Smooth muscle cell of the brain vasculature (primary cell): ENCODE data around the gene ABCA2.
A peak's percentile ranks its signal among the peaks of the same experiment; 100 is the strongest.
"Not testable (repeated sequence)": the region's sequence is repeated elsewhere in the genome, so short reads cannot be mapped to it uniquely, and the experiment has no call there.

Experiments
- DNase-seq: peaks from one replicate; pipeline ENCODE4 v3.0.0-alpha.2; 2012; ENCODE audit warnings: low read depth, low spot score

Gene ABCA2

GRCh38 chr9:137064027-137064879 lies 36.2 kb upstream of the ABCA2 start:
- no peak for DNase-seq

DNA sequence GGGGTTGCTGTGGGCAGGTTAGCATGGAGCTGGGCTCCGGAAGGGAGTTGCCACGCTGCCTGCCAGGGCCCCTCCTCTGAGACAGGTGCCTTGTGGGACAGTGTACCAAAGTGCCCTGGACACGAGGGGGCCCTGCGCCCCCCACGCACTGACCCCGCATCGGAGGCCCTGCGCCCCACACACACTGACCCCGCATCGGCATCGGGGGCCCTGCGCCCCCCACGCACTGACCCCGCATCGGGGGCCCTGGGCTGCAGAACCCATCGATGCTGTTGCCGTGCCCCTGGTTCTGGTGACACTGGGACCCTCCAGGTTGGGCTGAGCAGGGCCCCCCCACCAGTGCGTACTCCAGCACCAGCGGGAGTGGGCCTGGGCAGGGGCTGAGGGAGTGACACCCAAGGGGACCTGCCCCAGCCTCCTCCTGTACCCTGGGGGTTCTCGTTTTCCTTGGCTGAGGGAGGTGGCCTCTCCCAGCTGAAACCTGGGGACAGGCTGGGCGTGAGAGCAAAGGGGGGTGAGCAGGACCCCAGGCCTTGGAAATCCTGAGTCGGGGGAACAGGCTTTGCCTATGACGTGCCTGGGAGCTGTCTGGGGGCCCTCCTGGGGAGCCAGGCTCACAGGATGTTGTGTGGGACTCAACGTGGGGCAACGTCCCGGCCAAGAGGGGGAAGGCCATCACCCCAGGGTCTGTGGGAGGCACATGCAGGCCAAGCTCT lies 35.4 kb upstream of the ABCA2 start:
- DNase-seq = no peak

DNA sequence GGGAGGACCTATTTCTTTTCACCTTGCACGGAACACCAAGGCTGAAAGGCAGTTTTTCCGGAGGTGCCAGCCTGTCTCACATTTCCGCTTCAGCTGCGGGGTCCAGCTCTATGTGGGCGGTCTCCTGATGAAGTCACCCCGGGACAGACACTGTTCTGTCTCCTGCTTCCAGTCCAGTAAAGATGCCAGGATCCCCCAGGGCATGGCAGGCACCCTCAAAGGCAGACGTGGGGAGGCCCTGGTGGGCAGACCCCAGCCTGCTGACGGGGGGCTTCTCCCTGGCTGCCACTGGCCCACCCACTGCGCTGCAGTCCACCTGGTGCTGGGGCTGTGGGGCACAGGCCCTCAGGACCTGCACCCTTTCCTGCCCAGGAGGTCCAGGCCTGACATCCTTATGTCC lies 34.8 kb upstream of the ABCA2 start:
- not testable (repeated sequence) for DNase-seq

- no peak for DNase-seq
These were observed 34.3 kb upstream of the ABCA2 start for GRCh38 chr9:137062384-137062783.

DNA sequence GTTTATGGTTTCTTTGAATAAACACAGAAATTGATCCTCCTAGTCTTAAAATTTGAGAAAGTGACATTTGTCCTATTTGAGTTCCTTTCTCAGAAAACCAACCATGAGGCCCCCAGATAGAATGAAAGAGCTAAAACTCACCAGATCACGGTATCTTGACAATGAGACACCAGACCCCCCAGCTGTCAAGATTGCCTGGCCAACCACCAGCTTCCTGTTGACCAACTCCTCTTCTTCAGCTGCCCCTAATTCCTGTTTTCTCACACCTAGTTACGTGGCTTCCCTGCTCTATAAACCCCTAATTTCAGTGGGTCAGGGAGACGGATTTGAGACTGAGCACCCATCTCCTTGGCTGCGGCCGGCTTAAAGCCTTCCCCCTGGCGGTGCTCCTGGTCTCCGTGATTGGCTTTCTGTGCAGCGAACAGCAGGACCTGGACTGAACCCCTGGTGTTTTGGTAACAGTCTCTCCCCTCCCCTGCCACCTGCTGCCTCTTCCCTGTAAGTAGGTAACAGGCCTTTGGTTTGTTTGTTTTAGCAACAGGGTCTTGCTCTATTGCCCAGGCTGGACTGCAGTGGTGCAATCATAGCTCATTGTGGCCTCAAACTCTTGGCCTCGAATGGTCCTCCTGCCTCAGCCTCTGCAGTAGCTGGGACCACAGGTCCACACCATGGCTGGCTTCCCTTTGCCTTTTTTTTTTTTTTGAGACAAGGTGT lies 30.6 kb upstream of the ABCA2 start:
- no peak for DNase-seq

- no peak for DNase-seq
These were observed 29.5 kb upstream of the ABCA2 start for GRCh38 chr9:137057545-137057944.

- DNase-seq = no peak
These were observed 28.8 kb upstream of the ABCA2 start for GRCh38 chr9:137056739-137057415.

DNA sequence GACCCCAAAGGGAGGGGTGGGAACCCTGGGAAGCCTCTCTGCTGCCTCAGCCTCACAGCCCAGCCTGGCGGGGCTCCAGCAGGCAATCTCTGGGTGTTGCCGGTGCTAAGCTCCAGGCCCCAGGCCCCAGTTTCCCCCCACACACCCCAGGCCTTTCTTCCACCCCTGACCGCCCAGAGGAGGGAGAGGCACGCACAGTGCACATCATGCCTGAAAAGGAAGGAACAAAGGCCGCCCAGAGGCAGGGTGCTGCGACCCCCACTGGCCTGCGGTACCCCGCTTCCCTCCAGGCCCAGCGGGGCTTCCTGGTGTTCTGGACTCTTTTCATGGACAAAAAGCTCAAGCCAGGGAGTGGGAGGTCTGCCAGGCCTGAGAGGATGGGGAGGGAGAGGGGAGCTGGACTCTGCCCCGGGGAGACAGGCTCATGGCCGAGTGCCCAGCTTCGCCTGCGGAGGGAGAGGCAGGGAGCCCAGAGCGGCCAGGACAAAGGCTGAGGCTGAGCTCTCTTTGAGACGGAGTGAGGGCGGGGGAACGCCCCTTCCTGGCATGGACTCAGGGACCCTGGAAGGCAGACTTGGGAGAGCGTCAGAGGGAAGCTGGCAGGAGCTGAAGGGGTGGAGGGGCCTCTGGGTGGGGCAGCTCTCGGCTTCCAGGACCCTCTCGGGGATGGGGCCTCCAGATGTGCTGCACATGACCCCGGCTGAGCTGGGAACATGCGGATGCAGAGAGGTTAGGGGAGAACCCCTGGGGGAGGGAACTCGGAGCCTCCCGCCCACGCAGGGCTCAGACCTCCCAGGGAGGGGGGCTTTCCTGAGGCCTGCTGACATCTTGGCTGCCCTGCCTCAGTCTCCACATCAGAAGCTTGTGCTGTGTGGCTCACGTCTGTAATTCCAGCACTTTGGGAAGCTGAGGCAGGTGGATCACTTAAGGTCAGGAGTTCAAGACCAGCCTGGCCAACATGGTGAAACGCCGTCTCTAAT lies 27.6 kb upstream of the ABCA2 start:
- peak; percentile 60 for DNase-seq

GRCh38 chr9:137054932-137055384 lies 26.9 kb upstream of the ABCA2 start:
- DNase-seq = no peak

GRCh38 chr9:137053944-137054931 lies 26.2 kb upstream of the ABCA2 start, which contains the start of gene ENTPD2:
ENTPD2 (minus strand) TSS chr9:137054061; CDS start chr9:137053997, 64 bp downstream.
- DNase-seq = no peak

DNA sequence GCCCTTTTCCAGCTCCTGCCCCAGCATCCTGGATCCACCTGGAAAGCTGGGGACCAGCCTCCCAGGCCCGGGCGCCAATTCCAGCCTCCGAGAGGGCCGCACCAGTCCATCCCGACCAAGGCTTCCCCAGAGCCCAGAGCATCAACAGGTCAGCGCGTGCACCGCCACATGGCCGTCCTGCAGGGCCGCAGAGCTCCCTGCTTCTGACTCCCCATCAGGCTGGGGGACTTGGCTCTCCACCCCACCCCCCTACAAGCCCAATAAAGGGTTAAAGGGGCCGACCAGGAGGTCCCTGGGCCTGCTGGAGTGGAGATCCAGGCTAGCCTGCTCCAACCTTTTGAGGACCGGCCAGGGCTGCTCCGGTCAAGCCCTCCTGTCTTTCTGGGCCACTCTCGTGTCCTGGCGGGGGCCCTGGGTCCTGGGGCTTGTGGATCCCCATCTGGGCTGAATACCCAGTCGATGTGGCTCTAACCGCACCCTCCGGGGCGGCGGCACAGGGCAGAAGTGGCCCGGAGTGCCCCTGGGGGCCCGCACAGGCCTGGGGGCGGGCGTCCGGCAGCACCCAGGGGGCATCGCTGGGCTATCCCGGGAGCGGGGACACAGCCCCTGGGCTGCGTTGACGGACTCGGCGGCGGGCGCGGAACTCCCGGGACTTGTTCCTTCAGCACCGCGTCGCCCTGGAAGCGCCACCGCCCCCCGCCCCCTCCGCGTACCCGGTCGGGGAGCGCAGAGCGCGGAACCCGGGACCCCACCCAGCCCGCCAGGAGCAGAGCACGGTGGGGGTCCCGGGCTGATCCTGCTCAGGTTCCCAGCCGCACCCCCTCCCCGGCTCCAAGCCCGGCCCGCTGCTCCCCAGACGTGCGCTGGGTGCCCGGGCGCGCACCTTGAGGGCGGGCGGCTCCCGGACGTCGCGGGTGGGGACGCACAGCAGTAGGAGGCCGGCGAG lies 25.2 kb upstream of the ABCA2 start:
- no peak for DNase-seq

- no peak for DNase-seq
These were observed 24.3 kb upstream of the ABCA2 start for GRCh38 chr9:137052293-137052692.

- DNase-seq = no peak
These were observed 23.2 kb upstream of the ABCA2 start for GRCh38 chr9:137051145-137051724.

- DNase-seq = no peak
These were observed 22.5 kb upstream of the ABCA2 start for GRCh38 chr9:137050570-137050969.

GRCh38 chr9:137049544-137050449 lies 21.8 kb upstream of the ABCA2 start:
- DNase-seq = no peak
